HFFc6 (cell line): ENCODE data around the gene EPB41. TPM values are rescaled to one million over a fixed set of nuclear protein-coding genes. Genes with fewer than 3 reads are reported as not detected.

ENCODE experiments used
- DNase-seq: peaks from one replicate; pipeline ENCODE4 v3.0.0-alpha.2; 2018
- H3K27ac Mint-ChIP-seq: 2 replicates; pipeline ENCODE4 v1.8.0; 2020; ENCODE audit warnings: mild to moderate bottlenecking, mixed read lengths
- H3K27me3 Mint-ChIP-seq: 2 replicates; pipeline ENCODE4 v1.8.0; 2021; ENCODE audit warnings: mild to moderate bottlenecking, moderate library complexity, mixed read lengths; ENCODE audit not compliant: insufficient read depth
- H3K36me3 Mint-ChIP-seq: 2 replicates; pipeline ENCODE4 v1.8.0; 2021; ENCODE audit warnings: low read depth, mixed read lengths
- H3K4me1 Mint-ChIP-seq: 2 replicates; pipeline ENCODE4 v1.8.0; 2020; ENCODE audit warnings: low read depth, mixed read lengths
- H3K4me3 Mint-ChIP-seq: 2 replicates; pipeline ENCODE4 v1.8.0; 2020; ENCODE audit warnings: mild to moderate bottlenecking, moderate library complexity, mixed read lengths
- H3K9me3 Mint-ChIP-seq: 2 replicates; pipeline ENCODE4 v1.8.0; 2020; ENCODE audit warnings: mild to moderate bottlenecking, mixed read lengths
- total RNA-seq, 6 experiments: library from RNA; stranded (reverse); fragmentation: NEBNext Ultra II Directional; extraction: Animal tissue kit (Norgen Biotek cat#: 25700); gene quantifications; 2 replicates in 1 of 6; 3 replicates in 5 of 6; pipeline ENCODE4 v1.2.3, GENCODE V29; 2021
- TF ChIP-seq, protein P1 (sequence below): fragments of 200-600 bp; sonication (generic); IDR thresholded peaks from 2 replicates; pipeline ENCODE4 v1.5.0; 2021; ENCODE audit warnings: antibody characterized with exemption, mild to moderate bottlenecking

Gene EPB41
- total RNA-seq, 6 experiments from 2014 or later: 2.4 to 8.8 (median 3.4) TPM

DNA sequence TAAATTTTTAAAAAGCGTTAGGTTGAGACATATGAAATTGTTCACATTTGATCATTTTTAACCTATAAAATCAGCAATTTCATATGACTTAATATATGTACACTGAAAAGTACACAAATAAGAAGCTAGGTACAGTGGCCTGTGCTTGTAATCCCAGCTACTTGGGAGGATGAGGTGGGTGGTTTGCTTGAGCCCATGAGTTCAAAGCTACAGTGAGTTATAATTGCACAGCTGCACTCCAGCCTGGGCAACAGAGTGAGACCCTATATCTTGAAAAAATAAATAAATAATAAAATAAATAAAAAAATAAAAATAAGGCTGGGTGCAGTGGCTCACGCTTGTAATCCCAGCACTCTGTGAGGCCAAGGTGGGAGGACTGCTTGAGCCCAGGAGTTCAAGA lies 5.2 kb upstream of the EPB41 start:
- Mint-ChIP-seq H3K4me3 (no peak overlapping the region), H3K4me1 (peaks cover 7% of the 10 kb centered on the region; the same call in 1 of the 2 replicates), H3K36me3 (no peaks in the 10 kb centered on the region), H3K27me3 (no peaks in the 10 kb centered on the region; the same call in 1 of the 2 replicates), H3K27ac (no peak overlapping the region), H3K9me3 (peaks cover 3% of the 10 kb centered on the region; the same call in 1 of the 2 replicates)
- no peak for DNase-seq
- TF ChIP-seq, protein P1, sequence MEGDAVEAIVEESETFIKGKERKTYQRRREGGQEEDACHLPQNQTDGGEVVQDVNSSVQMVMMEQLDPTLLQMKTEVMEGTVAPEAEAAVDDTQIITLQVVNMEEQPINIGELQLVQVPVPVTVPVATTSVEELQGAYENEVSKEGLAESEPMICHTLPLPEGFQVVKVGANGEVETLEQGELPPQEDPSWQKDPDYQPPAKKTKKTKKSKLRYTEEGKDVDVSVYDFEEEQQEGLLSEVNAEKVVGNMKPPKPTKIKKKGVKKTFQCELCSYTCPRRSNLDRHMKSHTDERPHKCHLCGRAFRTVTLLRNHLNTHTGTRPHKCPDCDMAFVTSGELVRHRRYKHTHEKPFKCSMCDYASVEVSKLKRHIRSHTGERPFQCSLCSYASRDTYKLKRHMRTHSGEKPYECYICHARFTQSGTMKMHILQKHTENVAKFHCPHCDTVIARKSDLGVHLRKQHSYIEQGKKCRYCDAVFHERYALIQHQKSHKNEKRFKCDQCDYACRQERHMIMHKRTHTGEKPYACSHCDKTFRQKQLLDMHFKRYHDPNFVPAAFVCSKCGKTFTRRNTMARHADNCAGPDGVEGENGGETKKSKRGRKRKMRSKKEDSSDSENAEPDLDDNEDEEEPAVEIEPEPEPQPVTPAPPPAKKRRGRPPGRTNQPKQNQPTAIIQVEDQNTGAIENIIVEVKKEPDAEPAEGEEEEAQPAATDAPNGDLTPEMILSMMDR: no peak

DNA sequence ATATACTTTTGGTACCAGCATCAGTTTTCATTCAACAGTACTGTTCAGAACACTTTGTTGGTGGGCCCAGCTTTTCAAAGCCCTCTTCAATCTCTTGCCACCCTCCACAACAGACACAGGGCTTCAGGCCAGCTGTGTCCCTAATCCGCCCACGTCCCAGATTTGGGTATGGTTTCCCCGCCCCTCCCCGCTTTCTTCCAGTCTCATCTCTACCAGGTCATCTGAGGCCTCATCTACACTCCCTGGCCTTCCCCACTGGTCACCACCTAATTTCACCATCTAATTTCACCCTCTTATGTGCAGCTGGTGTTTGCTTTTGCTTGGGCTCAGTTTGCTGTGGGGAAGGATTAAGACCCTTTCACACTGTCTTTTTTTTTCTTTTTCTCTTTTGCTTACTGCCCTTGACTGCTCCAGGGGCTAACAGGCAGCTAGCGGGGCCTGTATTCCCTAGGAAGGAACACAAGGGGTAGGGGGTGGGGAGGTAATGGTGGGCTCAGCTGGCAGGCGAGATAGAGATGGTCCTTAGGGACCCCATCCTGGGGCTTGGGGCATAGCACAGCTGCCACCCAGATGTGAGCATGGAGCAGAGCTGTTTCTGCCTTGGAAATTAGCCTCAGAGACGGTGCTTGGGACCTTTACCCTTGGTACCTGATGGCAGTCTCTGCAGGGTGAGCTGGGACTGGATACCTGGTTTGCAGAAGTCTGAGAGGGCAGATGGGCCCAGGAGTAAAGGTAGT lies 3.8 kb upstream of the EPB41 start:
- no peaks in the 10 kb centered on the region for H3K36me3 Mint-ChIP-seq
- DNase-seq: no peak
- H3K4me1 Mint-ChIP-seq: peaks cover 13% of the 10 kb centered on the region
- H3K9me3 Mint-ChIP-seq: no peaks in the 10 kb centered on the region
- no peaks in the 10 kb centered on the region; the same call in 1 of the 2 replicates for H3K27me3 Mint-ChIP-seq
- no peak overlapping the region for H3K4me3 Mint-ChIP-seq
- TF ChIP-seq, protein P1: no peak
- no peak overlapping the region for H3K27ac Mint-ChIP-seq

DNA sequence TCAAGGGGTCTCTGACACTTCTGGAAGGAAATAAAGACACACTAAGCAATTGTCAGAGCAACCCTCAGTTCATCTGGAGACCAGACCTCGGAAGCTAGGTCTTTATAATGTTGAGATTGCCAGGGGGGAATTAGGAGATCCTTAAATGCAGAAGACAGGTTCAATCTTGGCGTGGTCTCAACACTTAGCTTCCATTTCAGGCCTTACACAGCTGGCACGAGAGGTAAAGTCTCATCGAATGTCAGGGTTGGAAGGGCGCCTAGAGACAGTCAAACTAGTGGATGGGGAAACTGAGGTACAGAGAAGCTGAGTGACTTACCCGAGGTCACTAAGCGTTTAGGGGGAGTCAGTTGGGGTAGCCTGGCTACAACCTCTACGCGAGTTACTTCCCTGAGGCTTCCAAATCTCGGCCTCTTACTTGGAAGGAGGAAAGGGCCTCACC lies 562 bp upstream of the EPB41 start:
- Mint-ChIP-seq H3K4me1 (peaks cover 15% of the 10 kb centered on the region), H3K9me3 (no peaks in the 10 kb centered on the region), H3K36me3 (no peaks in the 10 kb centered on the region), H3K27me3 (0 out of 2 replicates have a peak, but pooled peaks cover 2% of the 10 kb centered on the region), H3K4me3 (peak overlapping the region; percentile 72), H3K27ac (no peak overlapping the region; the same call in 1 of the 2 replicates)
- TF ChIP-seq, protein P1: no peak
- DNase-seq: no peak

DNA sequence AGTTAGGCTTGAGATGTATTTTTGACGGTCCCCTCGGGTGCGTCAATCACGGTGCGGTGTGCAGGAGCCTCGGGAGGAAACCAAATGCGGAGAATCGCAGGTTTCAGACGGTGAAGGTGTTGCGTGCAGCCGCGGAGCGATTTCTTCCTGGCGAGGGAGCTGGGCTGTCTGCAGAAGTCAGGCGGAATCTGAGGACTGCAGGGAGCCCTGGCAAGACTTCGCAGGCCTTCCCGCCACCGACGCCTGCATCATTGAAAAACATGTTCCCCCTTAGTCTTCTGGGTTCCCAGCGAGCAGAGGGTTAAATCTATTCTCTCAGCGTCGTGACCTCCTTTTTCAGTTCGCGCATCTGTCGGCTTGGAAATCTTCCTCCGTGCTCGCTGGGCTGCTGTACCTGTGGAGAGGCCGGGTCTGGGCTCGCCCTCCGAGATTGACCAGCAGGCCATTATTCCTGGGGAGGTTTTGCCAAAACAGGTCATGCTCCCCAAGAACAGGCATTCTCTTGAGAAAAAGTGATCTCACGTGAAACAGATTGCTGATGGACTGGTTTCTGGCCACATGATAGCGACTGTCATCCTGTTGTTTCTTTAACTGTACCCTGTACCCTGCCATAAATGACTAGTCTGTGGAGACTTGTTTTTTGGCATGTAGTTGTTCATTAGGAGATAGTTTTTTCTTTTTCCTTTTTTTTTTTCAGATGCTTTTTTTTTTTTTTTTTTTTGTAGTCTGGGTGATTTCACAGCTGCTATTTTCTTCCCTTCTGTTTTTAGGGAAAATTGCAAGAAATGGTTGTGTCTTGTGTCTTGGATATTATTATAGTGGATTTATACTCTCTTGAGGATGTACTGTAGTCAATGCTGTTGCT lies 894 bp downstream of the EPB41 start:
- Mint-ChIP-seq H3K27me3 (peaks cover 2% of the 10 kb centered on the region; the same call in 1 of the 2 replicates), H3K4me3 (peak overlapping the region; percentile 84), H3K36me3 (no peaks in the 10 kb centered on the region), H3K27ac (no peak overlapping the region), H3K4me1 (peaks cover 15% of the 10 kb centered on the region), H3K9me3 (no peaks in the 10 kb centered on the region)
- DNase-seq: no peak
- TF ChIP-seq, protein P1: no peak

DNA sequence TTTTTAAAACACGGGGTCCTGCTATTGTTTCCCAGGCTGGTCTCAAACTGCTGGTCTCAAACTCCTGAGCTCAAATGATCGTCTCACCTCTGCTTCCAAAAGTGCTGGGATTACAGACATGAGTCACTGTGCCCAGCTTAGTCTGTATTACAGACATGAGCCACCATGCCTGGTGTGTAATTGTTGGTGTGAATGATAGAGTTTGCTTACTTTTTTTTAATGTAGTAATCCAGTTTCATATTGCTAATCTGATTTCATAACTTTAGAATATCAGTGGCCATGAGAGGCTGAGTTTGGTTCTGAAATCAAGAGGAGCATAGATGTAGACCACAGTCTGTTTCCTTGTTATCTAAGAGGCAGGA lies 3.4 kb downstream of the EPB41 start:
- Mint-ChIP-seq H3K27me3 (peaks cover 2% of the 10 kb centered on the region; the same call in 1 of the 2 replicates), H3K9me3 (no peaks in the 10 kb centered on the region), H3K4me1 (peaks cover 15% of the 10 kb centered on the region), H3K36me3 (no peaks in the 10 kb centered on the region), H3K4me3 (no peak overlapping the region), H3K27ac (no peak overlapping the region)
- no peak for DNase-seq
- TF ChIP-seq, protein P1: no peak
